Stimulated activated CD4-positive, alpha-beta T cell treated with anti-CD3 and anti-CD28 coated beads, Interleukin-4, amount 100 ng/mL, for 4 hours (primary cell): ENCODE data around the gene TP53TG5.

Experiments used
- DNase-seq, 2 experiments: peaks; one replicate each; pipeline ENCODE4 v3.0.0-alpha.2; 2020

TP53TG5 gene

DNA sequence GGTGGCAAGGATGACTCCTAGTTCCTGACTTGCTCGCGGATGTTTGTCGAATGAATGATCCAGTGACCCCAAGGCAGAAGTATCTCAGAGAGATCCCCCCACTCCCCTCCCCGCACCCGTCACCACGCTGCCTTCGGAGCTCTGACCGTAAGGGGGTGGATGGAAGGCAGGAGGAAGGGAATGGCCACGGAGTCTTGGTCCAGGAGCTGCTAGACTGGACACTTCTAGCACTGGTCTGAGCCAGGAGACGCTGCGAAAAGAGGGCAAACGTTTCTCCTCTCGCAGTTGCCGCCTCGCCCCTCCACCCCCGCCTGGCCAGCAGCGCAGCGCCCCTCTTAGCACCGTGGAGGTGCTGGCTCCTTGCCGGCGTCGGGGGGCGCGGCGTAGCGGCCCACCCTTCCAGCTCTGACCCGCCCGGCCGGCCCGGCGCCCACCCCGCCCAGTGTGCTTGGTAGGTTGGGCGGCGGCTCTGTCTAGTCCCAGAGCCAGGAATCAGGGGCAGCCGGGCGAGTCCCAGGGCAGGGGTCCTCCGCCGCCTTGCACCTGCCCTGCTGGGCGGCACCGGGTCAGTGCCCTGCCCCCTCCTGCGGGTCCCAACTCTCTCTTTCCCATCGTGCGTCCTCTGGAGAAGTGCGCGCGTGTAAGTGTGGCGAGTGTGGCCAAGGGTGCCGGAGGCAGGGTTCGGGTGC, 27.6 kb upstream of the TP53TG5 start:
- DNase-seq: no peak

DNA sequence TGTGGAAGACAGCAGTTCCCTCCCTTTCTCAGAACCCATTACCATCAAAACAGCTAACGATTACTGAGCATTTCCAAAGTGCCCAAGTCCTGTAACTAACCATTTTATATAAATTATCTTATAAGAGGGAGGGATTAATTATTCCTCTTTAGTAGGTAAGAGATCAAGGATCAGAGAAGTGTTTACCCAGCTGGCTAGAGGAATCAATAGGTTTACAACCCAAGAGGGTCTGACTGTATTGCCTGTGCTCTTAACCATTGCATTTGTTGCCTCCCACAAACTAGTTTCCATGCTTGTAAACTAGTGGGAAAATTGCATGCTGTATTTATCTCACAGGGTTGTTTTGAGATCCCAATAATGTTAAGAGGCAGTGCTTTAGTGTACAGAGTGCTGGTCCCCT, 26.3 kb upstream of the TP53TG5 start:
- DNase-seq: no peak

DNA sequence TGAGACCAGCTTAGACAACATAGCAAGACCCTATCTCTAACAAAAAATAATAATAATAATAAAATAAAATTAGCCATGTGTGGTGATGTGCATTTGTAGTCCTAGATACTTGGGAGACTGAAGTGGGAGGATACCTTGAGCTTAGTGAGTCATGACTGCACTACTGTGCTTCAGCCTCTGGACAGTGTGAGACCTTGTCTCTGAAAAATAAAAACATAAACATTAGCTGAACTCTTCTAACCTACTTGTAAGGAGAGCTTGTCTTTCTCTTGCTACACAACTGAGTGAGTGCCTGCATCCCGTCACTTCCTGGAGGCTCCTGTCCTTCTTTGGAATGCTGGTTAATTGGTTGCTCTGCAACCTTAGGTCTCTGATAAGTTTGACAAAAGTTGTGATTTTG, 24.8 kb upstream of the TP53TG5 start:
- no peak for DNase-seq

- DNase-seq: no peak
Measured at GRCh38 chr20:45400346-45401031, 22.4 kb upstream of the TP53TG5 start.

DNA sequence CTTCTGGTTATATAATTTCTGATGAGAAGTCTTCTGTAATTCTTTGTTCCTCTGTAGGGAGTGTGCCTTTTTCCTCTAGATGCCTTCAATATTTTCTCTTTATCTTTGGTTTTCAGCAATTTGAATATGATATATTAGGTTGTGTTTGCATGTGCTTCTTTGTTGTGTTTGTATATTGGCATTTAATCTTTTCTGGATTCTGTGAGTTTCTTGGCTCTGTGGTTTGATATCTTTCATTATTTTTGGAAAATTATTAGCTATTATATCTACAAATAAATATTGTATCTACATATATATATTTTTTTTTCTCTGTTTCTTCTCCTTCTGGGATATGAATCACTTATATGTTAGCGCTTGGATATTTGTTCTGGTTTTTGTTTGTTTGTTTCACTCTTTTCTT, 20.9 kb upstream of the TP53TG5 start:
- no peak for DNase-seq

GRCh38 chr20:45395114-45395415, 16.9 kb upstream of the TP53TG5 start:
- DNase-seq: no peak

DNA sequence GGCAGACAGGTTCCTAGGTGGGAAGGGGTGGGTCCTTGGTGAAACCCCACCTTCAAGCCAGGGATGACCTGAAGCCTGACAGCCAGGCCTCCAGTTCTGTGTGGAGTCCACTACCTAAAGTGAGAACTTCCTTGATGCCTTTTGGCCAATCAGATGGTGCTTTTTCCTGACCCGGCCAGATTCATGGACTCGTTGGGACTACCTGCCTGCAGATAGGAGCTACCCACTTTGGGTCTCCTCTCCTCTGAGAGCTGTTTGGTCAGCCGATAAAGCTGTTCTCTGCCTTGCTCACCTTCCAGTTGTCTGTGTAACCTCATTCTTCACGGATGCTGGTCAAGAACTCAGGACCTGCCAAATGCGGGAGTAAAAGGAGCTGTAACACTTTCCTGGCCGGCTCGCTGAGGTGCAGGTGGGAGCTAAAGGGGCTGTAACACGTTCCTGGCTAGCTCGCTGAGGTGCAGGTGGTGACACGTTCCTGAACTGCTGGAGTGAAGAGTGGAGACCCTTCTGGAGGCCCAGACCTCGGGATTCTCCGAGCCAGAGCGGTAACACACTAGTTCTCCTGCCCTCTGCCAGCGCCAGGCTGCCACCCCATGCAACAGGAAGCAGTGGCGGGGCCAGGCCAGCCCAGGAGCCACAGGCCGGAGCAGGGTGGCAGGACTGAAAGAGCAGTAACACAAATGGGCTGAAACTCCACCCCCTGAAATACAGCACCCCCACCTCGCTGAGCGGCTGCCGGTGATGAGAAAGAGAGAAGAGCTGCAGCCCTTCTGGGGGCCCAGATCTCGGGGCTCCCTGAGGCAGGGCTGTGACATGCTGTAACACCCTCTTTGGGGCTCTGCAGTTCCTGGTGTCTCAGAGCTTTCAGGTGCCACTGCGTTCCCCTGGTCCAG, 16.3 kb upstream of the TP53TG5 start:
- DNase-seq: no peak

DNA sequence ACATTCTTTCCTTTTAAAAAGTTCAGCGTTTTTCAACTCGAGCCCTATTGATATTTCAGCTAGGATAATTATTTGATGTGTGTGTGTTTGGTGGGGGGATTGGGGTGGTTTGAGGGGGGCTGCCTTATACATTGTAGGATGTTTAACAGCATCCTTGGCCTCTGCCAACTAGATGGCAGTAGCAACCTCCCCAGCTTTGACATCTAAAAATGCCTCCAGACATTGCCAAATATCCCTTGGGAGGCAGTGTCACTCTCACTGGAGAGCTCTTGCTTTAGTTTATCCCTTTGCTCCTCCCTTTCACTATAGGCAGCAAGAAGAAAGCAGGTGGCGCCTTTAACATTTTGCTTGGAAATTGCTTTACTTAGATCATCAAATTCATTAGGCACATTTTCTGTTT, 14.6 kb upstream of the TP53TG5 start:
- DNase-seq: no peak

DNA sequence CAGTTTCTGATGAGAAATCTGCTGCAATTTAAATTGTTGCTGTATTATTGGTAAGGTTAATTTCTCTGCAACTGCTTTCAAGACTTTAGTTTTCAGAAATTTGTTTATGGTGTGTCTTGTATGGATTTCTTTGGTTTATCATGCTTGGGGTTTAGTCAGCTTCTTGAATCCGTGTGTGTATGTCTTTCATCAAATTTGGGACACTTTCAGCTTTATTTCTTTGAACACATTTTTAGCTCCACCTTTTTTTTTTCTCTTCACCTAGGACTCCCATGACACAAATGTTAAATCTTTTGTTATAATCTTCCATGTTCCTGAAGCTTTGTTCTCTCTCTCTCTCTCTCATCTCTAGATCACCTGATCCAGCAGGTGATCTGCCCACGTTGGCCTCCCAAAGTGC, 13.4 kb upstream of the TP53TG5 start:
- DNase-seq: no peak

GRCh38 chr20:45390931-45391330, 12.8 kb upstream of the TP53TG5 start:
- no peak for DNase-seq

- no peak for DNase-seq
Measured at GRCh38 chr20:45387274-45387673, 9.1 kb upstream of the TP53TG5 start.

GRCh38 chr20:45377269-45377668, 856 bp downstream of the TP53TG5 start:
- no peak for DNase-seq

DNA sequence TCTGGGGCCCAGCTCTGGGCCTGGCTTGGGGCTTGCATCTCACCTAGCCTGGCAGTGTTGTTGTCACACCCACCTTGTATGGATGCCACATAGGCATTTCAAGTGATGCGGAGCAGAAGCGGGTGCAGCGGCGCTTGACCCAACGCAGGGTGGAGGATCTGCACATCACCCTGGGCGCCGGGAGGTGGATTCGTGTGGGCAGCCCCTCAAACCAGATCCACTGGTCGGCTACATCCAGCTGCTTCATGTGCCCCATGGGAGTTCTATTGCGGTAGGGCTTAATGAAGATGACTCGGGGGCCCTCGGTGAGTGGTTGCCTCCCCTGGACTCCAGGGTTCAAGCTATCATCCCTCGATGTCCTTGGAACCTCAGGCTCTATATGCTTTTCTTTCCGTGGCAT, 3.2 kb downstream of the TP53TG5 start:
- no peak for DNase-seq

DNA sequence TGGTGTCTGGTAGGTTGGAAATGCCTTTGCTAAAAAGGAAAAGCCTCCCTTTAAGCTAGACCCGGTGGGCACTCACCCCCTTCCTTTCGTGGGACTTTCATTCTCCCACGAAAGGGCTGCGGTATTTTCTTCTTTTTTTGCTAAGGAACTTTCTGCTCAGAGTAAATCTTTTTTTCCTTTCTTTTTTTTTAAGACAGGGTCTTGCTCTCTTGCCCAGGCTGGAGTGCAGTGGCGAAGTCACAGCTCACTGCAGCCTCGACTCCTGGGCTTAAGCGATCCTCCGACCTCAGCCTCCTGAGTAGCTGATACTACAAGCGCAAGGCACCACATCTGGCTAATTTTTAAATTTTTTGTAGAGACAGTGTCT, 4.0 kb downstream of the TP53TG5 start:
- DNase-seq: no peak

GRCh38 chr20:45373353-45374100, 4.6 kb downstream of the TP53TG5 start:
- DNase-seq: peak; percentile 87 to 91

- DNase-seq: no peak
Measured at GRCh38 chr20:45372646-45373352, 5.3 kb downstream of the TP53TG5 start.

DNA sequence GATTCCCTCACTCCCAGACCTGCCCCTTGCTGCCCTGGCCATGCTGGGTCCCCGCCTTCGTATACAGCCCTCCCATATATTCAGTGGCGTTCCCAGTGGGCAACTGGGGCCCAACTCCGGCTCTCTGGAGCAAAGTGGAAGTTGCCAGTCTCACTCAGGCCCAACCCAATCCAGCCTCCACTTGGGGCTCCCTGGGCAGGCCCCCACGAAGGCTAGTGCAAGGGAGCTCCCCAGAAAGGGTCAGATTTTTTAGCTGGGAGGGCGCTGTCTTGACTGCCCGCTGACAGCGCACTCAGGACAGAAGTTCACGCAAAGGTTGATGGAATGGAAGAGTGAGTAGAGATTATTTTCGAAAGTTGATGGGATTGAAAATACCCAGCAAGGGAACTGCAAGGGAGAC, 5.9 kb downstream of the TP53TG5 start:
- DNase-seq: no peak

- no peak for DNase-seq
Measured at GRCh38 chr20:45370571-45371160, 7.5 kb downstream of the TP53TG5 start.

DNA sequence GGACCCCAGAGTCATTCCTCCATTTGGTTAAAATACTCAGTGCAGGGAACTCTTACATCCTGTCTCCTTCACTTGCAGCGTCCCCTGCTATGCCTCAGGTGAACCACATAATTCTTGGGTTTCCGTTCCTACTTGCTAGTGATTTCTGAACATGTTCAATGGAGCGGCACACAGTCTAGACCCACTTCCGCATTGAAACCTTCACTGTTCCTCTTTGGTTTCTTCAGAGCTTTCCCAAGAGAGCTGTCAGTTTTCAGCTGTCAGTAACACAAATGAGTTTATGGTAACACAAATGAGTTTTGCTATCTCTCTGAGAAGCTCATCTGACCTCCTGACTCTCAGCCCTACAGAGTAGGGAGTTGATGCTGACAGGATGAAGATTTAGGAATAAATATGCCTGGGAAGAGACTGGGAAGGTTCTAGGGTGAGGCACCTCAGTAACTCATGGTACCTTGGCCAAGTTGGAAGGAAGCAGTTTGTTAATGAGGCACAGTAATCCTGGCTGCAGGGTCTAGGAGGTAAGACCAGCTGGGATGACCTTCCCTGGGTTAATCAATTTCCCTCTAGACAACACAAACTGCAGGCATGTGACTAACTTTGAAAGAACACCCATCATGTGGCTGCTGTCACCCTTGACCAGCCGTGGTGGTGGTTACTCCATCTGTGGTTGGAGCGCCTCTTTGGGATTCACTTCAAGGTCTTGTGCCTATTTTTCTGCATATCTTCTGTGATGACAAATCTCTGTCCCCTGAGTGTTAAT, 9.7 kb downstream of the TP53TG5 start:
- no peak for DNase-seq

- no peak for DNase-seq
Measured at GRCh38 chr20:45367126-45367525, 11.0 kb downstream of the TP53TG5 start.

- no peak for DNase-seq
Measured at GRCh38 chr20:45366631-45367030, 11.5 kb downstream of the TP53TG5 start.
